HepG2 (cell line): ENCODE data around the gene LIPH. TPM values are rescaled to one million over a fixed set of nuclear protein-coding genes. Genes with fewer than 3 reads are reported as not detected.

Experiments used
- CCAR2 ChIP-seq: fragments of 200-400 bp; formaldehyde crosslinking; optimal IDR thresholded peaks from 2 replicates; pipeline ENCODE3; 2018; ENCODE audit warnings: low read depth, mild to moderate bottlenecking, low read length, moderate library complexity
- FLYWCH1 ChIP-seq: sonication (generic); formaldehyde crosslinking; IDR thresholded peaks from 2 replicates; pipeline ENCODE4 v1.8.1; 2023; ENCODE audit warnings: mild to moderate bottlenecking, missing genetic modification reagents
- FOSL1 ChIP-seq: sonication (generic); formaldehyde crosslinking; IDR thresholded peaks from 2 replicates; pipeline ENCODE4 v1.9.0; 2021; ENCODE audit warnings: missing genetic modification reagents, borderline replicate concordance
- FOXK2 ChIP-seq: fragments of 450-650 bp; IDR thresholded peaks from 2 replicates; pipeline ENCODE4 v1.6.1; 2016
- GTF2F1 ChIP-seq: fragments of 150-350 bp; IDR thresholded peaks from 2 replicates; pipeline ENCODE4 v1.6.1; 2014; ENCODE audit warnings: low read length
- HMG20A ChIP-seq: IDR thresholded peaks from 2 replicates; pipeline ENCODE4 v1.6.1; 2016; ENCODE audit warnings: borderline replicate concordance
- KMT2A ChIP-seq: sonication (generic); formaldehyde crosslinking; IDR thresholded peaks from 2 replicates; pipeline ENCODE4 v1.4.0; 2020; ENCODE audit warnings: missing genetic modification reagents
- RARG ChIP-seq: sonication (generic); formaldehyde crosslinking; IDR thresholded peaks from 2 replicates; pipeline ENCODE4 v1.4.0; 2020; ENCODE audit warnings: low read depth, mild to moderate bottlenecking, missing genetic modification reagents
- SNAI1 ChIP-seq: sonication (generic); formaldehyde crosslinking; IDR thresholded peaks from 2 replicates; pipeline ENCODE4 v1.5.0; 2020; ENCODE audit warnings: mild to moderate bottlenecking, missing genetic modification reagents, borderline replicate concordance
- ZMYM3 ChIP-seq: sonication (generic); formaldehyde crosslinking; IDR thresholded peaks from 2 replicates; pipeline ENCODE4 v1.5.1; 2020; ENCODE audit warnings: mild to moderate bottlenecking, missing genetic modification reagents
- ZNF101 ChIP-seq: sonication (generic); formaldehyde crosslinking; IDR thresholded peaks from 2 replicates; pipeline ENCODE4 v1.4.0; 2020; ENCODE audit warnings: mild to moderate bottlenecking, low read depth, missing genetic modification reagents, borderline replicate concordance
- ZNF382 ChIP-seq: sonication (generic); formaldehyde crosslinking; IDR thresholded peaks from 2 replicates; pipeline ENCODE4 v1.5.0; 2020; ENCODE audit warnings: missing genetic modification reagents, mild to moderate bottlenecking, borderline replicate concordance
- ZNF501 ChIP-seq: sonication (generic); formaldehyde crosslinking; IDR thresholded peaks from 2 replicates; pipeline ENCODE4 v1.5.1; 2020; ENCODE audit warnings: mild to moderate bottlenecking, moderate library complexity, missing genetic modification reagents
- polyA plus RNA-seq, 8 experiments: library from polyadenylated mRNA; depleted of rRNA in 3 of 8; stranded (reverse) in 7 of 8; unstranded in 1 of 8; fragments of >200 nt; fragmentation: Illumina TruSeq in 4 of 8; extraction: Trizol in 4 of 8; gene quantifications; 2 replicates each; pipeline versions ENCODE4 v1.2.1 to v1.2.3, GENCODE V29; 2011 to 2016; ENCODE audit warnings: low read depth in 4 of 8, missing spikeins in 1 of 8, mixed read lengths in 1 of 8; ENCODE audit not compliant: insufficient read depth in 1 of 8
- total RNA-seq, 5 experiments: library from RNA; depleted of rRNA; stranded (reverse); fragments of >200 nt; fragmentation: Illumina TruSeq; extraction: Trizol; gene quantifications; 2 replicates each; pipeline ENCODE4 v1.2.3, GENCODE V29; 2016; ENCODE audit warnings: low read depth in 1 of 5
- TF ChIP-seq, protein P1 (sequence below): sonication (generic); formaldehyde crosslinking; IDR thresholded peaks from 2 replicates; pipeline ENCODE4 v1.4.0; 2020; ENCODE audit warnings: missing genetic modification reagents, borderline replicate concordance
- TF ChIP-seq, protein P2 (sequence below): IDR thresholded peaks from 2 replicates; pipeline ENCODE4 v1.6.1; 2016; ENCODE audit warnings: low read depth, control low read depth
- TF ChIP-seq, protein P3 (sequence below): sonication (generic); formaldehyde crosslinking; IDR thresholded peaks from 2 replicates; pipeline ENCODE4 v1.4.0; 2020; ENCODE audit warnings: missing genetic modification reagents
- TF ChIP-seq, protein P4 (sequence below): sonication (generic); formaldehyde crosslinking; IDR thresholded peaks from 2 replicates; pipeline ENCODE4 v1.4.0; 2020; ENCODE audit warnings: mild to moderate bottlenecking, missing genetic modification reagents
- TF ChIP-seq, protein P5 (sequence below): sonication (generic); formaldehyde crosslinking; IDR thresholded peaks from 2 replicates; pipeline ENCODE4 v1.8.0; 2022; ENCODE audit warnings: mild to moderate bottlenecking, missing genetic modification reagents; ENCODE audit not compliant: insufficient replicate concordance

LIPH gene
- total and polyA plus RNA-seq, 2 of the 13 experiments (the other 11 are each of a cell fraction or from before 2014, with no cell fraction given), result 0.09 to 0.34 TPM

DNA sequence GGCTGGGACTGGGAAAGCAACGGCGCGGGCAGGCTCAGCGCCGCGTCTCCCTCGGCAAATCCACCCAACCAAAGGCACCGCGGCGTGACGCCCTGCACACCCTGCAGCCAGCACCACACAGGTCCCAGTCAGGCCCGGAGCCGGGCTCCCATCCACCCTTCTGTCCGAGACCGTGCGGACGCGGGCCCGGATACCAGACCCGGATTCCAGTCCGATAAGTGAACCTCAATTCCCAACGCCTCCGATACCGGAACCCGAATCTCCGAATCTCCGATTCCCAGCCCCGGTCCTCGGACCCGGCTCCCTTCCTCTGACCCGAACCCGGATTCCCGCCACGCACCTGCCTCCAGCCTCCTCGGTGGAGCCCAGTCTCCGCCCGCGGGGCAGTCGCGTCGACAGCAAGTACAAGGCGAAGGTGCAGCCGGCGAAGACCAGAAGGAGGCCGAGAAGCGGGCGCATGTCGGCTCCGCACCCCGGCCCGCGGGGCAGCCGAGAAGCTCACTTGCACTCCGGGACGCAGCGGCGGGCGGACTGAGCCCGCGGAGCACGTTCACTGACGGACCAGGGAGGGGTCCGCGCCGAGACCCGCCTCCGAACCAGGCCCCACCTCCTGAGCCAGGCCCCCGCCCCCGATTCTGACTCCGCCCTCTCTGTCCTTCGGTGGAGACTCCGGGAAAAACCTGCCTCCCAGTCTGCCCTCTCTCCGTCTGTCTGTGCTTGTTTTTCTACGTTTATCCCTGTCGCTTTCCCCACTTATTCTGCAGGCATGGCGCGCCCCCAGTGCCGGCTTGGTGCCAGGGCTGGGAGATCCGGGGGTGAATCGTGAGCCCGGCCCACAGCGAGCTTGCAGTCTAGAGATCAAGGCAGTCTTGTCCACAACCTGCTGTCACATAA is 53.6 kb downstream of the LIPH start, which contains the start of gene TMEM41A (continued):
- TF ChIP-seq, protein P1, sequence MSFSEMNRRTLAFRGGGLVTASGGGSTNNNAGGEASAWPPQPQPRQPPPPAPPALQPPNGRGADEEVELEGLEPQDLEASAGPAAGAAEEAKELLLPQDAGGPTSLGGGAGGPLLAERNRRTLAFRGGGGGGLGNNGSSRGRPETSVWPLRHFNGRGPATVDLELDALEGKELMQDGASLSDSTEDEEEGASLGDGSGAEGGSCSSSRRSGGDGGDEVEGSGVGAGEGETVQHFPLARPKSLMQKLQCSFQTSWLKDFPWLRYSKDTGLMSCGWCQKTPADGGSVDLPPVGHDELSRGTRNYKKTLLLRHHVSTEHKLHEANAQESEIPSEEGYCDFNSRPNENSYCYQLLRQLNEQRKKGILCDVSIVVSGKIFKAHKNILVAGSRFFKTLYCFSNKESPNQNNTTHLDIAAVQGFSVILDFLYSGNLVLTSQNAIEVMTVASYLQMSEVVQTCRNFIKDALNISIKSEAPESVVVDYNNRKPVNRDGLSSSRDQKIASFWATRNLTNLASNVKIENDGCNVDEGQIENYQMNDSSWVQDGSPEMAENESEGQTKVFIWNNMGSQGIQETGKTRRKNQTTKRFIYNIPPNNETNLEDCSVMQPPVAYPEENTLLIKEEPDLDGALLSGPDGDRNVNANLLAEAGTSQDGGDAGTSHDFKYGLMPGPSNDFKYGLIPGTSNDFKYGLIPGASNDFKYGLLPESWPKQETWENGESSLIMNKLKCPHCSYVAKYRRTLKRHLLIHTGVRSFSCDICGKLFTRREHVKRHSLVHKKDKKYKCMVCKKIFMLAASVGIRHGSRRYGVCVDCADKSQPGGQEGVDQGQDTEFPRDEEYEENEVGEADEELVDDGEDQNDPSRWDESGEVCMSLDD (CRISPR knock-in tag), result peak; percentile 53; the same call in 1 of the 2 replicates
- TF ChIP-seq, protein P2, sequence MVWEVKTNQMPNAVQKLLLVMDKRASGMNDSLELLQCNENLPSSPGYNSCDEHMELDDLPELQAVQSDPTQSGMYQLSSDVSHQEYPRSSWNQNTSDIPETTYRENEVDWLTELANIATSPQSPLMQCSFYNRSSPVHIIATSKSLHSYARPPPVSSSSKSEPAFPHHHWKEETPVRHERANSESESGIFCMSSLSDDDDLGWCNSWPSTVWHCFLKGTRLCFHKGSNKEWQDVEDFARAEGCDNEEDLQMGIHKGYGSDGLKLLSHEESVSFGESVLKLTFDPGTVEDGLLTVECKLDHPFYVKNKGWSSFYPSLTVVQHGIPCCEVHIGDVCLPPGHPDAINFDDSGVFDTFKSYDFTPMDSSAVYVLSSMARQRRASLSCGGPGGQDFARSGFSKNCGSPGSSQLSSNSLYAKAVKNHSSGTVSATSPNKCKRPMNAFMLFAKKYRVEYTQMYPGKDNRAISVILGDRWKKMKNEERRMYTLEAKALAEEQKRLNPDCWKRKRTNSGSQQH (CRISPR knock-in tag), result peak; percentile 92; the same call in 1 of the 2 replicates
- TF ChIP-seq, protein P3, sequence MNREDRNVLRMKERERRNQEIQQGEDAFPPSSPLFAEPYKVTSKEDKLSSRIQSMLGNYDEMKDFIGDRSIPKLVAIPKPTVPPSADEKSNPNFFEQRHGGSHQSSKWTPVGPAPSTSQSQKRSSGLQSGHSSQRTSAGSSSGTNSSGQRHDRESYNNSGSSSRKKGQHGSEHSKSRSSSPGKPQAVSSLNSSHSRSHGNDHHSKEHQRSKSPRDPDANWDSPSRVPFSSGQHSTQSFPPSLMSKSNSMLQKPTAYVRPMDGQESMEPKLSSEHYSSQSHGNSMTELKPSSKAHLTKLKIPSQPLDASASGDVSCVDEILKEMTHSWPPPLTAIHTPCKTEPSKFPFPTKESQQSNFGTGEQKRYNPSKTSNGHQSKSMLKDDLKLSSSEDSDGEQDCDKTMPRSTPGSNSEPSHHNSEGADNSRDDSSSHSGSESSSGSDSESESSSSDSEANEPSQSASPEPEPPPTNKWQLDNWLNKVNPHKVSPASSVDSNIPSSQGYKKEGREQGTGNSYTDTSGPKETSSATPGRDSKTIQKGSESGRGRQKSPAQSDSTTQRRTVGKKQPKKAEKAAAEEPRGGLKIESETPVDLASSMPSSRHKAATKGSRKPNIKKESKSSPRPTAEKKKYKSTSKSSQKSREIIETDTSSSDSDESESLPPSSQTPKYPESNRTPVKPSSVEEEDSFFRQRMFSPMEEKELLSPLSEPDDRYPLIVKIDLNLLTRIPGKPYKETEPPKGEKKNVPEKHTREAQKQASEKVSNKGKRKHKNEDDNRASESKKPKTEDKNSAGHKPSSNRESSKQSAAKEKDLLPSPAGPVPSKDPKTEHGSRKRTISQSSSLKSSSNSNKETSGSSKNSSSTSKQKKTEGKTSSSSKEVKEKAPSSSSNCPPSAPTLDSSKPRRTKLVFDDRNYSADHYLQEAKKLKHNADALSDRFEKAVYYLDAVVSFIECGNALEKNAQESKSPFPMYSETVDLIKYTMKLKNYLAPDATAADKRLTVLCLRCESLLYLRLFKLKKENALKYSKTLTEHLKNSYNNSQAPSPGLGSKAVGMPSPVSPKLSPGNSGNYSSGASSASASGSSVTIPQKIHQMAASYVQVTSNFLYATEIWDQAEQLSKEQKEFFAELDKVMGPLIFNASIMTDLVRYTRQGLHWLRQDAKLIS (CRISPR knock-in tag), result peak; percentile 82; the same call in 1 of the 2 replicates
- peak; percentile 20; the same call in 1 of the 2 replicates for TF ChIP-seq FLYWCH1 (CRISPR knock-in tag)
- TF ChIP-seq FOXK2, result no peak
- no peak for TF ChIP-seq SNAI1 (CRISPR knock-in tag)
- peak; percentile 51 for TF ChIP-seq CCAR2
- TF ChIP-seq, protein P4, sequence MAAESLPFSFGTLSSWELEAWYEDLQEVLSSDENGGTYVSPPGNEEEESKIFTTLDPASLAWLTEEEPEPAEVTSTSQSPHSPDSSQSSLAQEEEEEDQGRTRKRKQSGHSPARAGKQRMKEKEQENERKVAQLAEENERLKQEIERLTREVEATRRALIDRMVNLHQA (CRISPR knock-in tag), result no peak
- TF ChIP-seq FOSL1 (CRISPR knock-in tag), result no peak
- no peak for TF ChIP-seq ZNF382 (CRISPR knock-in tag)
- peak; percentile 99 for TF ChIP-seq KMT2A (CRISPR knock-in tag)
- TF ChIP-seq ZMYM3 (CRISPR knock-in tag), result peak; percentile 79
- 0 out of 2 replicates have a peak, but pooled peaks have one; percentile 80 for TF ChIP-seq RARG (CRISPR knock-in tag)
- TF ChIP-seq, protein P5, sequence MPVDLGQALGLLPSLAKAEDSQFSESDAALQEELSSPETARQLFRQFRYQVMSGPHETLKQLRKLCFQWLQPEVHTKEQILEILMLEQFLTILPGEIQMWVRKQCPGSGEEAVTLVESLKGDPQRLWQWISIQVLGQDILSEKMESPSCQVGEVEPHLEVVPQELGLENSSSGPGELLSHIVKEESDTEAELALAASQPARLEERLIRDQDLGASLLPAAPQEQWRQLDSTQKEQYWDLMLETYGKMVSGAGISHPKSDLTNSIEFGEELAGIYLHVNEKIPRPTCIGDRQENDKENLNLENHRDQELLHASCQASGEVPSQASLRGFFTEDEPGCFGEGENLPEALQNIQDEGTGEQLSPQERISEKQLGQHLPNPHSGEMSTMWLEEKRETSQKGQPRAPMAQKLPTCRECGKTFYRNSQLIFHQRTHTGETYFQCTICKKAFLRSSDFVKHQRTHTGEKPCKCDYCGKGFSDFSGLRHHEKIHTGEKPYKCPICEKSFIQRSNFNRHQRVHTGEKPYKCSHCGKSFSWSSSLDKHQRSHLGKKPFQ (CRISPR knock-in tag), result peak; percentile 81
- peak; percentile 19; the same call in 1 of the 2 replicates for TF ChIP-seq HMG20A (CRISPR knock-in tag)
- TF ChIP-seq ZNF501 (CRISPR knock-in tag), result peak; percentile 97
- peak; percentile 81; the same call in 1 of the 2 replicates for TF ChIP-seq GTF2F1
- no peak for TF ChIP-seq ZNF101
